Lung (tissue), 12 donors: ENCODE data around the gene KDM2B. TPM values are rescaled to one million over a fixed set of nuclear protein-coding genes. Genes with fewer than 3 reads are reported as not detected.

Experiments used
- ATAC-seq: fragments of 200-7000 bp; cut with Tn5 transposase; one replicate; pipeline ENCODE4 v1.9.1; 2020; ENCODE audit warnings: moderate number of reproducible peaks; ENCODE audit not compliant: insufficient read depth, low FRiP score
- DNase-seq, 3 donors: peaks; one replicate each; pipeline ENCODE4 v3.0.0-alpha.2; 2013 to 2017
- H3K27ac ChIP-seq, 2 donors: one replicate each; pipeline ENCODE4 v1.5.1; 2013; ENCODE audit warnings: mild to moderate bottlenecking in 2 of 2, moderate library complexity in 2 of 2, control low read depth in 1 of 2, inconsistent platforms in 1 of 2, low read depth in 1 of 2, low read length in 1 of 2
- H3K27me3 ChIP-seq, 3 donors: one replicate each; pipeline ENCODE4 v1.5.1; 2013; ENCODE audit warnings: low read length in 2 of 3; ENCODE audit not compliant: control insufficient read depth in 3 of 3, insufficient read depth in 3 of 3
- H3K36me3 ChIP-seq, 4 donors: one replicate each; pipeline ENCODE4 v1.5.1; 2013; ENCODE audit warnings: low read length in 4 of 4, mild to moderate bottlenecking in 1 of 4, moderate library complexity in 1 of 4; ENCODE audit not compliant: control insufficient read depth in 4 of 4, insufficient read depth in 4 of 4
- H3K4me1 ChIP-seq, 5 donors: one replicate each; pipeline ENCODE4 v1.5.1; 2013; ENCODE audit warnings: low read length in 5 of 5, mild to moderate bottlenecking in 2 of 5, moderate library complexity in 1 of 5; ENCODE audit not compliant: control insufficient read depth in 5 of 5, insufficient read depth in 5 of 5
- H3K4me3 ChIP-seq: one replicate; pipeline ENCODE4 v1.5.1; 2013; ENCODE audit warnings: mild to moderate bottlenecking, control low read depth, moderate library complexity
- H3K9ac ChIP-seq, 2 donors: one replicate each; pipeline ENCODE4 v1.5.1; 2013; ENCODE audit warnings: low read length in 2 of 2, control low read depth in 1 of 2; ENCODE audit not compliant: insufficient read depth in 1 of 2
- H3K9me3 ChIP-seq, 4 donors: one replicate each; pipeline ENCODE4 v1.5.1; 2013; ENCODE audit warnings: low read length in 3 of 4, mild to moderate bottlenecking in 1 of 4, moderate library complexity in 1 of 4; ENCODE audit not compliant: control insufficient read depth in 4 of 4, insufficient read depth in 3 of 4
- WGBS, 2 donors: extraction: QIAGEN DNeasy Blood & Tissue Kit; methylation state at CpG; one replicate each; pipeline ENCODE4 v1.1.7; 2013; 5-methylcytosine and 5-hydroxymethylcytosine counted together
- polyA plus RNA-seq, 2 donors: library from polyadenylated mRNA; stranded (reverse); fragments of 200-250 nt; gene quantifications; one replicate each; pipeline ENCODE4 v1.2.1, GENCODE V29; 2013
- total RNA-seq, 2 donors: library from RNA; depleted of rRNA in 1 of 2; stranded (reverse); fragments of >200 nt in 1 of 2; gene quantifications; one replicate each; pipeline ENCODE4 v1.2.1, GENCODE V29; 2014 to 2021
- TF ChIP-seq, protein P1 (sequence below): IDR thresholded peaks from 2 replicates; pipeline ENCODE4 v1.5.1; 2012; ENCODE audit warnings: mild to moderate bottlenecking; ENCODE audit errors: control extremely low read depth, extremely low read depth
- donor health status: control.
- donor health status: control.
- donor health status: Bipolar disorder and iron deficiency.
- donor health status: healthy.
- donor health status: DM: yes; HTN: yes; CAD: no.

Gene KDM2B
- total and polyA plus RNA-seq, 4 donors, result 13.8 to 44.5 (median 24.6) TPM

DNA sequence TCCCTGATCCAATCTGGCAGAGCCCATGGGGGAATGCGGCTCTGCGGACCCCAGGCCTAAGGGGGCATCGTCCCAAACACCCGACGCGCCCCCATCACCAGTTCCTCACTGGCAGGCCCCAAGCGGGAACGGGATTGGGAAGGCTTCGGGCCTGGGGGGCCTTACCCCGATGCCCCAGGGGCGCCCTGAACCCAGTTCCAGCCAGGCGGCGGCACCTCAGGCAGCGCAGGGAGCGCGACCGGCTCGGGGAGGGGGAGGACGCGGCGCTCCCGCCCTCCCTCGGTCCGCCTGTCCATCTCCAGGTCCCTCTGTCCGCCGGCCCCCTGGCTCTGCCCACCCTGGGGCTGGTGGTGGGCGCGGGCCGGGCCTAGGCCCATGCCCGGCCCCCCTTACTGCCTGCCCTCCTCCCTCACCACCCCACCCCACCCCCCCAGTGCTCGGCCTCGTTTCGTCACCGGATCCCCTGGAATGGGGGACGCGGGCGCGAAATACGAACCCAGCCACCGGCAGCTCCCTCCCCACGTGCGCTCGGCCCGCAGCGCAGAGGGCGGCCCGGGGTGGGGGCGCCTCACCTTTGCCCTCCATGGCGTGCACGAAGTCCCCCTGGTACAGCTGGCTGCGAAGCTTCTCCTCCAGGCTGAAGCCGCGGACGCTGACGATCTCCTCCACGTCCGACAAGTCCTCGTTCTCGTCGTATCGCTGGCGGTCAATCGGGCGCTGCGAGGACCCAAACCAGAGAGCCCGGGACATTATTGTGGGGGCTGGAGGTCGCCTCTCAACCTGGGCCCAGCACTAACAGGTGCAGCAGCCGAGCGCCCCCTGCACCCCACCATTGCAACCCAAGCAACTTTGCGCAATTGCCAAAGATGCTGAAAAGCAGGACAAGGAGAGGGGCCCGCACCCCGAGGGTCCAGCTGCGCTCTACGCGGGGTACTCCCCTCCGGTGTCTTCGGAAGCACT is 2.3 kb downstream of the KDM2B start:
- ATAC-seq (no peak), DNase-seq (peak; percentile 50 to 59 (median 57))
- 21 to 28% methylated on average over 58 to 77 of the region's 77 CpGs for WGBS, 2 donors
- Histone ChIP-seq H3K27ac (peak overlapping the region in 1 of 2 donors; percentile 32), H3K4me3 (peak overlapping the region; percentile 39), H3K27me3 (no peaks in the 10 kb centered on the region), H3K9me3 (no peaks in the 10 kb centered on the region), H3K4me1 (peaks cover 0 to 50% (median 11%) of the 10 kb centered on the region in 5 donors), H3K36me3 (peaks cover 0 to 14% (median 6%) of the 10 kb centered on the region in 4 donors), H3K9ac (no peak overlapping the region)
- TF ChIP-seq, protein P1, sequence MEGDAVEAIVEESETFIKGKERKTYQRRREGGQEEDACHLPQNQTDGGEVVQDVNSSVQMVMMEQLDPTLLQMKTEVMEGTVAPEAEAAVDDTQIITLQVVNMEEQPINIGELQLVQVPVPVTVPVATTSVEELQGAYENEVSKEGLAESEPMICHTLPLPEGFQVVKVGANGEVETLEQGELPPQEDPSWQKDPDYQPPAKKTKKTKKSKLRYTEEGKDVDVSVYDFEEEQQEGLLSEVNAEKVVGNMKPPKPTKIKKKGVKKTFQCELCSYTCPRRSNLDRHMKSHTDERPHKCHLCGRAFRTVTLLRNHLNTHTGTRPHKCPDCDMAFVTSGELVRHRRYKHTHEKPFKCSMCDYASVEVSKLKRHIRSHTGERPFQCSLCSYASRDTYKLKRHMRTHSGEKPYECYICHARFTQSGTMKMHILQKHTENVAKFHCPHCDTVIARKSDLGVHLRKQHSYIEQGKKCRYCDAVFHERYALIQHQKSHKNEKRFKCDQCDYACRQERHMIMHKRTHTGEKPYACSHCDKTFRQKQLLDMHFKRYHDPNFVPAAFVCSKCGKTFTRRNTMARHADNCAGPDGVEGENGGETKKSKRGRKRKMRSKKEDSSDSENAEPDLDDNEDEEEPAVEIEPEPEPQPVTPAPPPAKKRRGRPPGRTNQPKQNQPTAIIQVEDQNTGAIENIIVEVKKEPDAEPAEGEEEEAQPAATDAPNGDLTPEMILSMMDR, result no peak

DNA sequence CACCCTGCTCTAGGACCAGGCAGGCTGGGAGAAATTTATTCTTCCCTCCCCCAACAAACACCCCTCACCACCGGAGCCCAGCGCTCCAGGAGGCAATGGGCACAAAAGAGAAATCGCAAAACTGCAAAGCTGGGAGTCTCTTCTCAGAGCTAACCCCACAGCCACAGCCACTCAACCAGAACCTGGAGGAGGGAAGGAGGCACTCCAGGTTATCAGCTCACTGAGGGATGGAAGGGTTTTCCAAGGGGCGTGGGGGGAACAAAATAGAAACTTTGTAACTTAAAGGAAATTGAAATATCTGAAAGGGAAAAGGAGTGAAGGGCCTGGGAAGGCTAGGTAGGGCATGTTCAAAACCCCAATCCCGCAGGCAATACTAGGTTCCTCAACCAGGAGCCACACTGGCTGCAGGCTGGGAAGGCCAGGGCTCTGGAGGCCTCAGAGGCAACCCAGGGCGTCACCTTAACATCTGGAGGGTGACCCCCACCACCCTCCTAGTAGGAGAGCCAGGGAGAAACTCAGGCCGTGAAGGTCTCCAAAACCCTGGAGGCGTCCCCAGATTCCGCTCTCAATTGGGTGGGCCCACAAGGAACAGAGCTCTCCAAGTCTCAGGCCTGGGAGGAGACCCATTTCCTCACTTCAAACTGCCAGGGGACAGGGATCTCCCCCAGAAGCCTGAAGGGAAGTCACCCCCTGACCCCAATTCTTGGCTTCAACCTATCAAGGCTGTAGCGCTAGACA is 3.2 kb downstream of the KDM2B start:
- TF ChIP-seq, protein P1, result no peak
- Histone ChIP-seq H3K9me3 (no peaks in the 10 kb centered on the region), H3K4me1 (peaks cover 0 to 44% (median 9%) of the 10 kb centered on the region in 5 donors), H3K27ac (peak overlapping the region in 1 of 2 donors; percentile 32), H3K36me3 (peaks cover 0 to 14% (median 6%) of the 10 kb centered on the region in 4 donors), H3K27me3 (no peaks in the 10 kb centered on the region), H3K9ac (no peak overlapping the region), H3K4me3 (no peak overlapping the region)
- WGBS, 2 donors, result 93 to 95% methylated on average over 10 of the region's 10 CpGs
- DNase-seq (peak in 1 of 3 donors; percentile 20), ATAC-seq (no peak)

DNA sequence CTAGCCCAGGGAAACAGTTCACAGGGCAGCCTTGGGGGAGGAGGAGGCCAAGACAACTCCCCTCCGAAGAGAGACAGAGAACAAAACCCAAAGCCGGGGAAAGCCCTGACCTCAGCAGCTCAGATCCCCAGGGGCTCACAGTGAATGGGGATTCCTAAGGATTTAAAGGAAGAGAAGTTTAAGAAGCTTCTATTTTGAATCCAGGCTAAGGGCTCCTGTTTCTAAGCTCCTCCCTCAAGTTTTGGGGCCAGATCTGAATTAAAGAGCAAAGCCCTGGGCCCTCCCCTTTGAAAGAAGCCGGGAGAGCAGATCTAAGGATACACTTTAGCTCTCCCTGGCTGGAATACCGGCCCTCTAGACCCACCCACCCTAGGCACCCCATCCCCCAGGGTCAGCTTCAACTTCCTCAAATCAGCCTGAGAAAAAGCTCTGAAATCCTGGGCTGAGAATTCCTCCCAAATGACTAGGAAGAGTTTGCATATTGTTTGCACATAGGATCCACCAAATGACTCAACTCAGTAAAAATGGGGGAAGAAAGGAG is 3.9 kb downstream of the KDM2B start:
- TF ChIP-seq, protein P1, result no peak
- Histone ChIP-seq H3K4me1 (peaks cover 0 to 37% (median 6%) of the 10 kb centered on the region in 5 donors), H3K27me3 (no peaks in the 10 kb centered on the region), H3K9ac (no peak overlapping the region), H3K4me3 (no peak overlapping the region), H3K27ac (no peak overlapping the region), H3K36me3 (peaks cover 0 to 14% (median 8%) of the 10 kb centered on the region in 4 donors), H3K9me3 (no peaks in the 10 kb centered on the region)
- DNase-seq (peak; percentile 25 to 65 (median 64)), ATAC-seq (no peak)
- WGBS, 2 donors, result 49 to 55% methylated on average over 4 of the region's 4 CpGs
